HG02610 (cell line): ENCODE results near the gene STX3.
"Not testable (repeated sequence)": the region's sequence is repeated elsewhere in the genome, so short reads cannot be mapped to it uniquely, and the experiment has no call there.

ENCODE experiments used
- ATAC-seq: cut with Tn5 transposase; IDR thresholded peaks from one replicate; pipeline ENCODE4 v1.9.1; 2021; ENCODE audit warnings: mild to moderate bottlenecking, moderate library complexity; ENCODE audit not compliant: unreplicated experiment

Gene STX3

GRCh38 chr11:59756845-59757244 lies 1.7 kb downstream of the STX3 start:
- ATAC-seq: no peak

GRCh38 chr11:59758401-59759037 lies 3.3 kb downstream of the STX3 start:
- ATAC-seq: no peak

GRCh38 chr11:59759900-59760299 lies 4.7 kb downstream of the STX3 start:
- ATAC-seq: no peak

GRCh38 chr11:59760771-59761170 lies 5.6 kb downstream of the STX3 start:
- ATAC-seq: no peak

- ATAC-seq: no peak
These were observed 6.8 kb downstream of the STX3 start for GRCh38 chr11:59761993-59762392.

- ATAC-seq: no peak
These were observed 10.0 kb downstream of the STX3 start for GRCh38 chr11:59765068-59765735.

- ATAC-seq: no peak
These were observed 11.5 kb downstream of the STX3 start for GRCh38 chr11:59766542-59767224.

GRCh38 chr11:59767225-59767611 lies 12.0 kb downstream of the STX3 start:
- no peak for ATAC-seq

GRCh38 chr11:59769111-59769510 lies 13.9 kb downstream of the STX3 start:
- no peak for ATAC-seq

GRCh38 chr11:59769828-59770227 lies 14.7 kb downstream of the STX3 start:
- ATAC-seq: no peak

GRCh38 chr11:59770319-59770718 lies 15.1 kb downstream of the STX3 start:
- ATAC-seq: no peak

- ATAC-seq: no peak
These were observed 15.7 kb downstream of the STX3 start for GRCh38 chr11:59770869-59771268.

GRCh38 chr11:59771605-59772004 lies 16.4 kb downstream of the STX3 start:
- no peak for ATAC-seq

GRCh38 chr11:59773083-59773440 lies 17.9 kb downstream of the STX3 start:
- ATAC-seq: no peak

- no peak for ATAC-seq
These were observed 21.3 kb downstream of the STX3 start for GRCh38 chr11:59776210-59777066.

GRCh38 chr11:59777104-59777503 lies 21.9 kb downstream of the STX3 start:
- ATAC-seq: no peak

- no peak for ATAC-seq
These were observed 22.9 kb downstream of the STX3 start for GRCh38 chr11:59778122-59778521.

GRCh38 chr11:59779487-59779886 lies 24.3 kb downstream of the STX3 start:
- no peak for ATAC-seq

- ATAC-seq: no peak
These were observed 26.9 kb downstream of the STX3 start for GRCh38 chr11:59782080-59782479.

- ATAC-seq: no peak
These were observed 28.5 kb downstream of the STX3 start for GRCh38 chr11:59783632-59784090.

- ATAC-seq: not testable (repeated sequence)
These were observed 29.3 kb downstream of the STX3 start for GRCh38 chr11:59784441-59784840.
